C4-2B (cell line): ENCODE measurements around the gene RPGRIP1L.

Experiments
- ZFX ChIP-seq: fragments of 450-650 bp; IDR thresholded peaks from 2 replicates; pipeline ENCODE4 v1.6.1; 2017
- TF ChIP-seq, protein P1 (sequence below): fragments of 450-650 bp; conservative IDR thresholded peaks from 2 replicates; pipeline ENCODE4 v1.5.1; 2017; ENCODE audit warnings: mild to moderate bottlenecking

DNA sequence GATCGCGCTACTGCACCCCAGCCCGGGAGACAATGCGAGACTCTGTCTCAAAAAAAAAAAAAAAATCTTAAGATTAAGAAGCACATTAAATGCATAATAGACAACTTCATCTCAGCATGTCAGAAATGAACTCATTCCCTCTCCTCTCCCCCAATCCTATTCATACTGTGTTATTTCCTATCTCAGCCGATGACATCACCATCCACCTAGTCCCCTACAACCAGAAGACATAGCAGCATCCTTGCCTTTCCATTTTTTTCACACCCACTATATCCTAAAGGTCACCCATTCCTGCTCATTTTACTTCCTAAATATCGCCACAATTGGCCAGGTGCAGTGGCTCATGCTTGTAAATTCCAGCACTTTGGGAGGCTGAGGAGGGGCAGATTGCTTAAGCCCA is 81.3 kb downstream of the RPGRIP1L start:
- TF ChIP-seq, protein P1, sequence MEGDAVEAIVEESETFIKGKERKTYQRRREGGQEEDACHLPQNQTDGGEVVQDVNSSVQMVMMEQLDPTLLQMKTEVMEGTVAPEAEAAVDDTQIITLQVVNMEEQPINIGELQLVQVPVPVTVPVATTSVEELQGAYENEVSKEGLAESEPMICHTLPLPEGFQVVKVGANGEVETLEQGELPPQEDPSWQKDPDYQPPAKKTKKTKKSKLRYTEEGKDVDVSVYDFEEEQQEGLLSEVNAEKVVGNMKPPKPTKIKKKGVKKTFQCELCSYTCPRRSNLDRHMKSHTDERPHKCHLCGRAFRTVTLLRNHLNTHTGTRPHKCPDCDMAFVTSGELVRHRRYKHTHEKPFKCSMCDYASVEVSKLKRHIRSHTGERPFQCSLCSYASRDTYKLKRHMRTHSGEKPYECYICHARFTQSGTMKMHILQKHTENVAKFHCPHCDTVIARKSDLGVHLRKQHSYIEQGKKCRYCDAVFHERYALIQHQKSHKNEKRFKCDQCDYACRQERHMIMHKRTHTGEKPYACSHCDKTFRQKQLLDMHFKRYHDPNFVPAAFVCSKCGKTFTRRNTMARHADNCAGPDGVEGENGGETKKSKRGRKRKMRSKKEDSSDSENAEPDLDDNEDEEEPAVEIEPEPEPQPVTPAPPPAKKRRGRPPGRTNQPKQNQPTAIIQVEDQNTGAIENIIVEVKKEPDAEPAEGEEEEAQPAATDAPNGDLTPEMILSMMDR, result no peak
- TF ChIP-seq ZFX, result no peak
